Kidney capillary endothelial cell (primary cell): ENCODE data around the gene PRKAR1A.

ENCODE experiments used
- DNase-seq: peaks from one replicate; pipeline ENCODE4 v3.0.0-alpha.2; 2018; ENCODE audit warnings: low spot score

The PRKAR1A gene

DNA sequence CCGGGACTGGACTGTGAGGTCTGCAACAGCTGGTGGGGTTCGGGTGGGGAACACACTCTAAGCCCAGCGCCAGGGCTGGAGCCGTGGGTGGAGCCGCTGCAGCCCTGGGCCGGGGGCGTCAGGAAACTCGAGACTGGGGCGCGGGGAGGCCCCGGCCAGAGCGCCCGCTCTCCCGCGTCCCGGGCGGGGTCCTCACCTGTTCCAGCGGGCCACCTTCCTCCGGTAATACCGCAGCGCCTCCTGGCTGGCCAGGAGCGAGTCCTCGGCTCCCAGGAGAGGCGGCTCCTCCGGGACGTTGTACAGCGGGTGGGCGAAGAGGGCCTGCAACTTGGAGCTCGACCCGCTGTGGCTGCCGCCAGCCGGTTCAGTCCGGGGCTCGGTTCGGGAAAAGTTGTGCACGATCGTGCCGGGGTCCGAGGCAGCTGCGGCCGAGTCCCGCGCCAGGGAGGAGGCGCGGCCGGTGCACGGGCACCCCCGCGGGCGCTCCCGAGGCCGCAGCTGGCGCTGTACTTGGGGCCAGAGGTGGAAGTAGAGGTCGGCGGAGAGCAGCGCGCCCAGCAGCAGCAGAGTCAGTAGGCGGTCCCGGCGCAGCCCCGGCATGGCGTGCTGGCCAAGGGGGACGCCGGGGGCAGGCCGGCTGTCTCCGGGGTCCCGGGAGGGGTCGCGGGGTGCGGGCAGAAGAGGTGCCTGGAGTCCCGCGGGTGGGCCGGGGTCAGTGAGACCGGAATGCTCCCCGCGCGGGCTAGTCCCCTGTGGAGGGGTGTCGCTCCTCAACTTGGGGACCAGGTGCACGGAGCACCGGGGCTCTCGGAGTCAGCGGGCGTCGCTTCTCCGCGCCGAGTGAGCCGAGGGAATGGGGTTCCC lies 88.1 kb downstream of the PRKAR1A start:
- peak; percentile 13 for DNase-seq
